Epithelial cell of proximal tubule (primary cell): ENCODE measurements around the gene MYO10. TPM values are rescaled to one million over a fixed set of nuclear protein-coding genes. Genes with fewer than 3 reads are reported as not detected.

ENCODE experiments used
- DNase-seq: peaks from one replicate; pipeline ENCODE4 v3.0.0-alpha.2; 2011; ENCODE audit warnings: low read depth
- H3K4me3 ChIP-seq: 2 replicates; pipeline ENCODE4 v1.5.1; 2011; ENCODE audit warnings: low read depth, mild to moderate bottlenecking, low read length
- total RNA-seq: library from RNA; depleted of rRNA; stranded (reverse); fragments of >200 nt; gene quantifications from 2 replicates; pipeline ENCODE4 v1.2.3, GENCODE V29; 2015
- TF ChIP-seq, protein P1 (sequence below): conservative IDR thresholded peaks from 2 replicates; pipeline ENCODE4 v1.5.1; 2012; ENCODE audit warnings: low read depth, mild to moderate bottlenecking, low read length

Gene MYO10
- total RNA-seq, 1 donor from 2014 or later, result 31.5 TPM

DNA sequence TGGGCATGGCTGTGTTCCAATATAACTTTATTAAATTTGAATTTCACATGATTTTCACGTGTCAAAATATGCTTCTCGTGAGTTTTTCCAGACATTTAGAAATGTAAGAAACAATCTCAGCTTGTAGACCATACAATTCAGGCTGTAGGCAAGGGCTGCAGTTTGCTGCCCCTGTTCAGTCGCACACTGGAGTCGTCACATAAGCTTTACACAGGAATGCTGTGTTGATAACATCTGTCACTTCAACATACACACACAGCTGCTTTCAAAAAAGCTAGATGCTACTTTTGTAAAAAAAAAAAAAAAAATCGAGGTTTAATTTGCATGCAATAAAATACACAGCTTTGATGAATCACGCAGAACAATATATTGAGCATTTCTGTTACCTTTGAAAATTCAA, 77.9 kb downstream of the MYO10 start:
- TF ChIP-seq, protein P1, sequence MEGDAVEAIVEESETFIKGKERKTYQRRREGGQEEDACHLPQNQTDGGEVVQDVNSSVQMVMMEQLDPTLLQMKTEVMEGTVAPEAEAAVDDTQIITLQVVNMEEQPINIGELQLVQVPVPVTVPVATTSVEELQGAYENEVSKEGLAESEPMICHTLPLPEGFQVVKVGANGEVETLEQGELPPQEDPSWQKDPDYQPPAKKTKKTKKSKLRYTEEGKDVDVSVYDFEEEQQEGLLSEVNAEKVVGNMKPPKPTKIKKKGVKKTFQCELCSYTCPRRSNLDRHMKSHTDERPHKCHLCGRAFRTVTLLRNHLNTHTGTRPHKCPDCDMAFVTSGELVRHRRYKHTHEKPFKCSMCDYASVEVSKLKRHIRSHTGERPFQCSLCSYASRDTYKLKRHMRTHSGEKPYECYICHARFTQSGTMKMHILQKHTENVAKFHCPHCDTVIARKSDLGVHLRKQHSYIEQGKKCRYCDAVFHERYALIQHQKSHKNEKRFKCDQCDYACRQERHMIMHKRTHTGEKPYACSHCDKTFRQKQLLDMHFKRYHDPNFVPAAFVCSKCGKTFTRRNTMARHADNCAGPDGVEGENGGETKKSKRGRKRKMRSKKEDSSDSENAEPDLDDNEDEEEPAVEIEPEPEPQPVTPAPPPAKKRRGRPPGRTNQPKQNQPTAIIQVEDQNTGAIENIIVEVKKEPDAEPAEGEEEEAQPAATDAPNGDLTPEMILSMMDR, result no peak
- no peak for DNase-seq
- H3K4me3 ChIP-seq, result no peak overlapping the region

DNA sequence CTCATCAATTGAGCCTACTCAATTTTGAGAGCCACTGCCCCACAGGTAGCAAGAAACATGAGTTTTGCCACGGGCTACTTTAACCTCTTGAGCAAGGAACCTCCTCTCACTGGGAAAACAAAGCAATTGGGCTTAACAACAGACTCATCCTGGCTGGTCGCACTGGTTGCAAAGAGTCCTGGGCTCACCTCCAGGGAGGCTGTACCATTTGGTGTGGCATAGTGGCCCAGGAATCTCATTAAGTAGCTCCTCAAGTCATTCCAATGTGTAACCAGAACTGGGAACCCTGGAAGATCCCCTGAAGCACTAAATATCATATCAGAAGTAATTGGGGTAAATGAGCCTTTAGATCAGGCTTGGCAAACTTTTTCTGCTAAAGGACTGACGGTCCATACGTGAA, 78.5 kb downstream of the MYO10 start:
- DNase-seq, result no peak
- no peak overlapping the region for H3K4me3 ChIP-seq
- TF ChIP-seq, protein P1, result no peak

DNA sequence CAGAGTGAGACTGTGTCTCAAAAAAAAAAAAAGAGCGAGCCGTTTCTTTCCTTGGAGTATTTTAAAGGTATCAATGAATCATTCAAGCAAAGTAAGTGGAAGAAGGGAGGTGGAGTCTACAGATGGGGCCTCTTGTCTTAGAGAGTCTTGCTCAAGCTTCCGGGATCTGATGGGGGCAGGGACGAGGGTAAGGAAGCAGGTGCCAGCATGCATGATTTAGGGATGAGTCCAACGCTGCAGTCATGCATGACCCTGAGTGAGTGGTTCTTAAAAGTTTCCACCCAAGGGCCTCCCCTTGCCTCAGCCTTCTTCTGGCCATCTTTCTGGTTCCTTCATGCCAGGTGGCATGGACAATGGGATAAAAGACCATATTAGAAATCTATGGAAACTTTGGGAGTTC, 79.6 kb downstream of the MYO10 start:
- no peak overlapping the region for H3K4me3 ChIP-seq
- TF ChIP-seq, protein P1, result no peak
- peak; percentile 29 for DNase-seq

DNA sequence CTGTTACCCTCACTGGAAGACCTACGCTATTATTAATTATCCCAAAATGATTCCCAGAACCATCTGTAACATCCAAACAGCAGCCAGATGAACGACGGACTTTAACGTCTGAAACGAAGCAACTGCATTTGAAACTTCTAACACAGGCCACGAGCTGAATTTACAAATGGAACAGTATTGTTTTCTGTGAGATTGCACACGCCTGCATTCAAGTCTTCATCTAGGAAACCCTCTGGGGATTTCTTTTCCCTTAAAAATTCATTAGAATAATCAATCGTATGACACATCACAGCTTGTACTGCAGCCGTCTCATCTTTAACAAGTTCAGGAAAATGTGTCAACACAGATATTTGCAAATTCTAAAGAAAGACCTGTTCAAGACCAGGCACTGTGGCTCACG, 80.2 kb downstream of the MYO10 start:
- TF ChIP-seq, protein P1, result no peak
- DNase-seq, result no peak
- H3K4me3 ChIP-seq, result no peak overlapping the region

DNA sequence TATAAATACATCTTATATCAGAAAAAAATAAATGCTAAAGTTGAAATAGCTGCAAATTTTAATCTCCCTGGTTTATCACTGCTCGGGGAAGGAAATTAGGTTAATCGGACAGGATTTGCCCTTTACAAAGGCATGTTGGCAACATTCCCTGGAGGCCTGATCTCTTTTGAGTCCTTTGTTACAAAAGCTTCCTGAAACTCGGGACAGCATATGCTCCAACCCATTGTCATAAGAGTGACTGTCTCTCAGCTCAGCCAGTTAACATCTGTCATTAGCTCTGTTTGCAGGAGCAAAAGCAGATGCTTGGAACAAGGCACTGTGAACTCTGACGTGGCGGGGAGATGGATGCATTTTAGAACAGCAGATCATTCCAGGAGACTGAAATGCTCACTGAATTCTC, 80.6 kb downstream of the MYO10 start:
- no peak for DNase-seq
- no peak overlapping the region for H3K4me3 ChIP-seq
- TF ChIP-seq, protein P1, result no peak

DNA sequence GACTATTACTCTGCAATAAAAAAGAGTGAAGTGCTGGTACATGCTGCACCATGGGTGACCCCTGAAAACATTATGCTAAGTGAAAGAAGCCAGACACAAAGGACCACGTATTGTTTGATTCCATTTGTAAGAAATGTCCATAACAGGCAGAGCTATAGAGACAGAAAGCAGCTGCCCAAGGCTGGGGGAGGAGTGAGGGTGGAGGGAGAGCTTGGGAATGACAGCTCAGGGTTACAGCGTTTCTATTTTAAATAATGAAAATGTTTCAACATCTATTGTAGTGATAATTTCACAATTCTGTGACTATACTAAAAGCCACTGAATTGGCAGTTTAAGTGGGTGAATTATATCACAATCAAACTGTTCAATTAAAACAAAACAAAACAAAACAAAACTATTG, 81.7 kb downstream of the MYO10 start:
- TF ChIP-seq, protein P1, result no peak
- DNase-seq, result no peak
- H3K4me3 ChIP-seq, result no peak overlapping the region

DNA sequence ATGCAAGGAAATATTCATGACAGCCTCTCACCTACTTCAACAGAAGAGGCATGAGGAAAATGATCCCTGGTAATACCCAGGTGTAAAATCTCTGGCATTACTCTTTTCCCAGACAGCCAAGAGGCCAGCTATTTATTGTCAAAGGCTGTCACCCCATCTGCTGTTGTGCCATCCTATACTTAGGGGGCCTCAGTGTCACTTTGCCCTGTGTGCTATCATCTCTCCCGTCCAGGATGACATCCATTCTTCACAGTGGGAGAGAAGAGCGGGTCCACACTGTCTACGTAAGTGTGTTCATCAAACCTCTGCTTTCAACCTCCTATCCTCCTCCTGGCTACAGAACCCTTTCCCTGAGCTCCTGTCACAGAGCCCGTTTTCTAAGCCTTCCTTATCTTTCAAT, 82.6 kb downstream of the MYO10 start:
- H3K4me3 ChIP-seq, result no peak overlapping the region
- no peak for DNase-seq
- TF ChIP-seq, protein P1, result no peak
